H9 (cell line): ENCODE data around the gene ZNRF2. TPM values are rescaled to one million over a fixed set of nuclear protein-coding genes. Genes with fewer than 3 reads are reported as not detected.

Experiments used
- DNase-seq: peaks from one replicate; pipeline ENCODE4 v3.0.0-alpha.2; 2017
- H2AFZ ChIP-seq: one replicate; pipeline ENCODE4 v1.6.1; 2013; ENCODE audit warnings: mild to moderate bottlenecking, low read length, control low read depth, moderate library complexity
- H2AK5ac ChIP-seq: 2 replicates; pipeline ENCODE4 v1.6.1; 2013; ENCODE audit warnings: low read length, control low read depth, mixed read lengths; ENCODE audit not compliant: insufficient read length
- H2BK120ac ChIP-seq: one replicate; pipeline ENCODE4 v1.6.1; 2013; ENCODE audit warnings: low read depth, mild to moderate bottlenecking, low read length, control low read depth, inconsistent platforms; ENCODE audit not compliant: poor library complexity, severe bottlenecking
- H2BK12ac ChIP-seq: 2 replicates; pipeline ENCODE4 v1.6.1; 2013; ENCODE audit warnings: low read length, control low read depth, mixed read lengths, low read depth; ENCODE audit not compliant: insufficient read length
- H2BK15ac ChIP-seq: 2 replicates; pipeline ENCODE4 v1.6.1; 2013; ENCODE audit warnings: low read depth, low read length, control low read depth
- H2BK20ac ChIP-seq: one replicate; pipeline ENCODE4 v1.6.1; 2013; ENCODE audit warnings: low read depth, mild to moderate bottlenecking, low read length, control low read depth, inconsistent platforms; ENCODE audit not compliant: poor library complexity, severe bottlenecking
- H2BK5ac ChIP-seq: 2 replicates; pipeline ENCODE4 v1.6.1; 2013; ENCODE audit warnings: low read length, control low read depth, mixed read lengths; ENCODE audit not compliant: insufficient read length
- H3K14ac ChIP-seq: 2 replicates; pipeline ENCODE4 v1.6.1; 2013; ENCODE audit warnings: low read length, control low read depth; ENCODE audit not compliant: insufficient read depth
- H3K18ac ChIP-seq: 2 replicates; pipeline ENCODE4 v1.6.1; 2013; ENCODE audit warnings: low read depth, mild to moderate bottlenecking, mixed read lengths, low read length, control low read depth; ENCODE audit not compliant: insufficient read length
- H3K23ac ChIP-seq: 2 replicates; pipeline ENCODE4 v1.6.1; 2013; ENCODE audit warnings: low read length, control low read depth, mixed read lengths, low read depth; ENCODE audit not compliant: insufficient read length
- H3K23me2 ChIP-seq: 2 replicates; pipeline ENCODE4 v1.6.1; 2013; ENCODE audit warnings: low read depth, mild to moderate bottlenecking, mixed read lengths, low read length, control low read depth; ENCODE audit not compliant: insufficient read length, poor library complexity, severe bottlenecking
- H3K27ac ChIP-seq: 2 replicates; pipeline ENCODE4 v1.5.1; 2013; ENCODE audit warnings: low read length, control low read depth, mixed read lengths, low read depth; ENCODE audit not compliant: insufficient read length
- H3K27me3 ChIP-seq: 2 replicates; pipeline ENCODE4 v1.6.1; 2013; ENCODE audit warnings: low read length, control low read depth, inconsistent platforms; ENCODE audit not compliant: insufficient read depth
- H3K4ac ChIP-seq: 2 replicates; pipeline ENCODE4 v1.6.1; 2013; ENCODE audit warnings: low read depth, mild to moderate bottlenecking, control low read depth, inconsistent platforms, low read length, moderate library complexity
- H3K4me1 ChIP-seq: 2 replicates; pipeline ENCODE4 v1.6.1; 2013; ENCODE audit warnings: low read length, control low read depth, inconsistent platforms; ENCODE audit not compliant: insufficient read depth
- H3K4me2 ChIP-seq: 2 replicates; pipeline ENCODE4 v1.6.1; 2013; ENCODE audit warnings: low read length, control low read depth, mixed read lengths; ENCODE audit not compliant: insufficient read length, insufficient read depth
- H3K56ac ChIP-seq: 2 replicates; pipeline ENCODE4 v1.6.1; 2013; ENCODE audit warnings: low read depth, mild to moderate bottlenecking, mixed read lengths, low read length, control low read depth; ENCODE audit not compliant: insufficient read length
- H3K79me1 ChIP-seq: 2 replicates; pipeline ENCODE4 v1.6.1; 2013; ENCODE audit warnings: low read depth, mild to moderate bottlenecking, moderate library complexity, low read length, control low read depth, inconsistent platforms; ENCODE audit not compliant: insufficient read depth, poor library complexity, severe bottlenecking
- H3K79me2 ChIP-seq: 2 replicates; pipeline ENCODE4 v1.6.1; 2013; ENCODE audit warnings: low read length, control low read depth, inconsistent platforms; ENCODE audit not compliant: insufficient read depth
- H3K9ac ChIP-seq: 2 replicates; pipeline ENCODE4 v1.6.1; 2013; ENCODE audit warnings: low read length, control low read depth, mixed read lengths; ENCODE audit not compliant: insufficient read length; ENCODE audit errors: extremely low read depth
- H3K9me3 ChIP-seq: one replicate; pipeline ENCODE4 v1.6.1; 2013; ENCODE audit warnings: low read depth, low read length, inconsistent platforms; ENCODE audit not compliant: control insufficient read depth
- H3T11ph ChIP-seq: one replicate; pipeline ENCODE4 v1.6.1; 2013; ENCODE audit warnings: mild to moderate bottlenecking, low read length, control low read depth, inconsistent platforms
- H4K20me1 ChIP-seq: one replicate; pipeline ENCODE4 v1.6.1; 2013; ENCODE audit not compliant: control insufficient read depth, insufficient read length, insufficient read depth
- H4K5ac ChIP-seq: 2 replicates; pipeline ENCODE4 v1.6.1; 2013; ENCODE audit warnings: low read depth, mild to moderate bottlenecking, mixed read lengths, low read length, control low read depth; ENCODE audit not compliant: insufficient read length
- H4K8ac ChIP-seq: replicated peaks from 2 replicates; pipeline ENCODE4 v1.6.1; 2013; ENCODE audit warnings: low read length, control low read depth, mixed read lengths, low read depth; ENCODE audit not compliant: insufficient read length
- H4K91ac ChIP-seq: 2 replicates; pipeline ENCODE4 v1.6.1; 2013; ENCODE audit warnings: low read depth, mild to moderate bottlenecking, moderate library complexity, mixed read lengths, low read length, control low read depth; ENCODE audit not compliant: insufficient read length
- H3K27ac Mint-ChIP-seq, 3 experiments: 2 replicates in 2 of 3; 3 replicates in 1 of 3; pipeline ENCODE4 v1.8.0; 2020 to 2021; ENCODE audit warnings: mixed read lengths in 3 of 3, mild to moderate bottlenecking in 1 of 3, moderate library complexity in 1 of 3
- H3K27me3 Mint-ChIP-seq: 2 replicates; pipeline ENCODE4 v1.8.0; 2021; ENCODE audit warnings: low read depth, mild to moderate bottlenecking, moderate library complexity, mixed read lengths
- H3K36me3 Mint-ChIP-seq, 3 experiments: 2 replicates in 2 of 3; 3 replicates in 1 of 3; pipeline ENCODE4 v1.8.0; 2020 to 2021; ENCODE audit warnings: low read depth in 3 of 3, mixed read lengths in 3 of 3; ENCODE audit not compliant: insufficient read depth in 1 of 3
- H3K4me1 Mint-ChIP-seq, 2 experiments: 2 replicates each; pipeline ENCODE4 v1.8.0; 2020; ENCODE audit warnings: mixed read lengths in 2 of 2
- H3K4me3 Mint-ChIP-seq, 2 experiments: 2 replicates in 1 of 2; 3 replicates in 1 of 2; pipeline ENCODE4 v1.8.0; 2020 to 2021; ENCODE audit warnings: mild to moderate bottlenecking in 2 of 2, mixed read lengths in 2 of 2, moderate library complexity in 1 of 2
- H3K9me3 Mint-ChIP-seq, 2 experiments: 2 replicates in 1 of 2; 3 replicates in 1 of 2; pipeline ENCODE4 v1.8.0; 2020; ENCODE audit warnings: mild to moderate bottlenecking in 2 of 2, mixed read lengths in 2 of 2, moderate library complexity in 1 of 2
- CTCF ChIP-seq: fragments of 200-600 bp; sonication (generic); conservative IDR thresholded peaks from 3 replicates; pipeline ENCODE4 v1.8.0; 2021; ENCODE audit warnings: antibody characterized with exemption, mild to moderate bottlenecking
- WGBS: extraction: QIAGEN DNeasy Blood & Tissue Kit; methylation state at CpG from one replicate; pipeline ENCODE4 v1.1.7; 2013; ENCODE audit warnings: missing lambda C conversion rate, low lambda C conversion rate, mixed read lengths; ENCODE audit not compliant: insufficient read length; ENCODE audit errors: extremely low coverage; 5-methylcytosine and 5-hydroxymethylcytosine counted together
- total RNA-seq: library from RNA; stranded (reverse); gene quantifications from 2 replicates; pipeline ENCODE4 v1.2.1, GENCODE V29; 2021

Gene ZNRF2
- total RNA-seq, 1 experiment from 2014 or later: 16.5 TPM

DNA sequence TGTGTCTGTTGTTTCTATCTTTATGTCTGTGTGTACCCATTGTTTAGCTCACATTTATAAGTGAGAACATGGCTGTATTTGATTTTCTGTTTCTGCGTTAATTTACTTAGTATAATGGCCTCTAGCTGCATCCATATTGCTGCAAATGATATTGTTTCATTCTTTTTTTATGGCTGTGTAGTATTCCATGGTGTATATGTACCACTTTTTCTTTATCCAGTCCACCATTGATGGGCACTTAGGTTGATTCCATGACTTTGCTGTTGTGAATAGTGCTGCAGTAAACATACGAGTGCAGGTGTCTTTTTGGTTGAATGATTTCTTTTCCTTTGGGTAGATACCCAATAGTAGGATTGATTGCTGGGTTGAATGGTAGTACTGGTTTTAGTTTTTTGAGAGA is 48.2 kb downstream of the ZNRF2 start:
- no peaks in the 10 kb centered on the region for H3K27me3 Mint-ChIP-seq
- H2BK120ac ChIP-seq: no peak overlapping the region
- no peak for DNase-seq
- H3K23ac ChIP-seq: no peak overlapping the region
- no peak overlapping the region for H3K4ac ChIP-seq
- peaks cover 3 to 11% (median 5%) of the 10 kb centered on the region in 3 experiments; a peak in 6 of 7 replicates for H3K36me3 Mint-ChIP-seq
- no peaks in the 10 kb centered on the region for H3K9me3 ChIP-seq
- H3K14ac ChIP-seq: no peak overlapping the region
- H3K9me3 Mint-ChIP-seq: no peaks in the 10 kb centered on the region
- H2AFZ ChIP-seq: no peak overlapping the region
- no peaks in the 10 kb centered on the region for H4K20me1 ChIP-seq
- no peak overlapping the region for H3K9ac ChIP-seq
- no peak overlapping the region for H2BK5ac ChIP-seq
- no peak overlapping the region for H4K8ac ChIP-seq
- H3K27ac Mint-ChIP-seq: no peak overlapping the region; a peak in 1 of 7 replicates
- no peak overlapping the region for H3K18ac ChIP-seq
- TF ChIP-seq CTCF: no peak
- H3K4me1 ChIP-seq: no peaks in the 10 kb centered on the region
- no peak overlapping the region for H2BK15ac ChIP-seq
- no peak overlapping the region for H3K27ac ChIP-seq
- no peaks in the 10 kb centered on the region for H3K23me2 ChIP-seq
- peaks cover 9 to 28% of the 10 kb centered on the region in 2 experiments for H3K4me1 Mint-ChIP-seq
- WGBS: no CpG with 5 or more reads among the region's 2 CpGs
- no peak overlapping the region for H3K4me2 ChIP-seq
- no peaks in the 10 kb centered on the region for H3K27me3 ChIP-seq
- H3K56ac ChIP-seq: no peak overlapping the region
- H2BK12ac ChIP-seq: no peak overlapping the region
- no peak overlapping the region for H2BK20ac ChIP-seq
- H2AK5ac ChIP-seq: no peak overlapping the region
- H3K79me1 ChIP-seq: no peaks in the 10 kb centered on the region
- no peak overlapping the region for H4K91ac ChIP-seq
- no peak overlapping the region for H3K4me3 Mint-ChIP-seq
- H3T11ph ChIP-seq: no peak overlapping the region
- H3K79me2 ChIP-seq: peaks cover 2% of the 10 kb centered on the region; the same call in 1 of the 2 replicates
- no peak overlapping the region for H4K5ac ChIP-seq
